K562 (cell line): ENCODE measurements around the gene MYOM1. TPM values are rescaled to one million over a fixed set of nuclear protein-coding genes. Genes with fewer than 3 reads are reported as not detected.
A peak's percentile ranks its signal among the peaks of the same experiment; 100 is the strongest.

Experiments
- ATAC-seq: fragments of 200-7000 bp; cut with Tn5 transposase; 3 replicates; pipeline ENCODE4 v1.9.1; 2020; ENCODE audit warnings: moderate library complexity
- BruUV-seq: library from RNA; stranded (reverse); fragments of 400-500 nt; replicated peaks from 2 replicates; lab custom pipeline; 2021; lab: Mats Ljungman, UMichigan
- CTCF ChIA-PET: fragments of 300-600 bp; formaldehyde crosslinking; extraction: SDS; loops from one replicate; lab custom pipeline; 2021; ENCODE audit warnings: low intra/inter-chr PET ratio; lab: Yijun Ruan, JAX
- POLR2A ChIA-PET: fragments of 300-600, 350-650 bp; sonication (Branson Sonifier 250); formaldehyde crosslinking; extraction: SDS; loops from one replicate; lab custom pipeline; 2021; ENCODE audit warnings: antibody characterized with exemption, inconsistent platforms; lab: Yijun Ruan, JAX
- DNase-seq, 4 experiments: peaks; one replicate each; pipeline versions ENCODE4 v3.0.0 to v3.0.0-alpha.2; 2011 to 2018; ENCODE audit warnings: low spot score in 3 of 4, mixed read lengths in 3 of 4; ENCODE audit errors: extremely low read depth in 1 of 4
- FAIRE-seq: peaks from 2 replicates; lab custom pipeline; 2011; peaks lifted over from hg19 to GRCh38; lab: Jason Lieb, UNC
- H2AFZ ChIP-seq: 2 replicates; pipeline ENCODE4 v1.6.0; 2011; ENCODE audit warnings: low read depth, low read length, control low read depth, inconsistent platforms
- H3K27ac ChIP-seq: fragments of 200-600 bp; 3 replicates; pipeline ENCODE4 v1.8.0; 2011; ENCODE audit warnings: low read depth, mild to moderate bottlenecking, control low read depth, inconsistent platforms, low read length, moderate library complexity, mixed read lengths; ENCODE audit errors: extremely low read depth
- H3K27me3 ChIP-seq, 2 experiments: fragments of 300-600 bp in 1 of 2; 2 replicates in 1 of 2; 3 replicates in 1 of 2; pipeline versions ENCODE4 v1.6.0 to v1.8.0; 2011; ENCODE audit warnings: inconsistent platforms in 2 of 2, low read length in 2 of 2, mild to moderate bottlenecking in 1 of 2, mixed read lengths in 1 of 2, moderate library complexity in 1 of 2; ENCODE audit not compliant: control insufficient read depth in 2 of 2, insufficient read depth in 2 of 2
- H3K36me3 ChIP-seq: fragments of 300-600 bp; 3 replicates; pipeline ENCODE4 v1.8.0; 2011; ENCODE audit warnings: mild to moderate bottlenecking, low read length, inconsistent platforms; ENCODE audit not compliant: control insufficient read depth, insufficient read depth
- H3K4me1 ChIP-seq, 2 experiments: fragments of 200-600 bp in 1 of 2; replicated peaks in 1 of 2; 2 replicates in 1 of 2; 3 replicates in 1 of 2; pipeline versions ENCODE4 v1.5.1 to v1.8.0; 2011; ENCODE audit warnings: inconsistent platforms in 2 of 2, low read length in 2 of 2, mild to moderate bottlenecking in 1 of 2, mixed read lengths in 1 of 2, moderate library complexity in 1 of 2; ENCODE audit not compliant: control insufficient read depth in 2 of 2, insufficient read depth in 2 of 2
- H3K4me2 ChIP-seq: 2 replicates; pipeline ENCODE4 v1.6.1; 2011; ENCODE audit warnings: low read length, control low read depth, inconsistent platforms, mixed read lengths; ENCODE audit not compliant: insufficient read depth
- H3K4me3 ChIP-seq: fragments of 200-600 bp; sonication (generic), shearing (Covaris generic); 2 replicates; pipeline ENCODE4 v1.5.1; 2016; ENCODE audit warnings: control low read depth, inconsistent platforms
- H3K79me2 ChIP-seq: fragments of 200-600 bp; 3 replicates; pipeline ENCODE4 v1.8.0; 2011; ENCODE audit warnings: low read length, inconsistent platforms; ENCODE audit not compliant: control insufficient read depth, insufficient read depth
- H3K9ac ChIP-seq, 2 experiments: 2 replicates each; pipeline versions ENCODE4 v1.6.0 to v1.6.1; 2011; ENCODE audit warnings: low read depth in 2 of 2, low read length in 2 of 2, control low read depth in 1 of 2, inconsistent platforms in 1 of 2, mild to moderate bottlenecking in 1 of 2, mixed read lengths in 1 of 2; ENCODE audit not compliant: insufficient read depth in 1 of 2
- H3K9me1 ChIP-seq: one replicate; pipeline ENCODE4 v1.6.0; 2011; ENCODE audit warnings: inconsistent platforms, mild to moderate bottlenecking, low read length, moderate library complexity; ENCODE audit not compliant: control insufficient read depth, insufficient read depth
- H3K9me3 ChIP-seq: replicated peaks from 2 replicates; pipeline ENCODE4 v1.5.1; 2011; ENCODE audit warnings: low read depth, low read length, inconsistent platforms; ENCODE audit not compliant: control insufficient read depth, insufficient read depth
- H4K20me1 ChIP-seq: replicated peaks from 2 replicates; pipeline ENCODE4 v1.6.1; 2011; ENCODE audit warnings: low read length, inconsistent platforms, mixed read lengths; ENCODE audit not compliant: control insufficient read depth, insufficient read depth
- CXXC5 ChIP-seq: fragments of 250-450 bp; sonication (Bioruptor Pico); IDR thresholded peaks from 2 replicates; pipeline ENCODE4 v1.8.0; 2022; ENCODE audit warnings: inconsistent platforms, mild to moderate bottlenecking, moderate library complexity
- GABPB1 ChIP-seq: sonication (generic); formaldehyde crosslinking; IDR thresholded peaks from 2 replicates; pipeline ENCODE4 v1.8.0; 2022; ENCODE audit warnings: mild to moderate bottlenecking, missing genetic modification reagents
- KLF1 ChIP-seq: fragments of 450-650 bp; IDR thresholded peaks from 2 replicates; pipeline ENCODE4 v1.6.1; 2016; ENCODE audit warnings: missing genetic modification characterization, missing compliant biosample characterization
- KLF10 ChIP-seq: fragments of 250-450 bp; sonication (Bioruptor Pico); IDR thresholded peaks from 2 replicates; pipeline ENCODE4 v1.6.1; 2021; ENCODE audit warnings: matching md5 sums
- LCOR ChIP-seq: sonication (generic); formaldehyde crosslinking; IDR thresholded peaks from 2 replicates; pipeline ENCODE4 v1.8.0; 2022; ENCODE audit warnings: mild to moderate bottlenecking, missing genetic modification reagents
- LEF1 ChIP-seq: fragments of 450-650 bp; IDR thresholded peaks from 2 replicates; pipeline ENCODE4 v1.6.1; 2016; ENCODE audit warnings: mild to moderate bottlenecking
- MAFF ChIP-seq: IDR thresholded peaks from 2 replicates; pipeline ENCODE4 v1.6.1; 2012; ENCODE audit warnings: low read length, improper control_type of control experiment
- MIER1 ChIP-seq: fragments of 450-650 bp; IDR thresholded peaks from 2 replicates; pipeline ENCODE4 v1.6.1; 2016; ENCODE audit warnings: antibody characterized with exemption, mild to moderate bottlenecking, low read depth
- MYNN ChIP-seq, 2 experiments: sonication (generic); formaldehyde crosslinking in 1 of 2; IDR thresholded peaks; 2 replicates each; pipeline versions ENCODE4 v1.5.0 to v1.6.1; 2016 to 2020; ENCODE audit warnings: antibody characterized with exemption in 1 of 2, missing genetic modification reagents in 1 of 2
- POLR2AphosphoS2 ChIP-seq: IDR thresholded peaks from 2 replicates; pipeline ENCODE4 v1.6.1; 2012; ENCODE audit warnings: low read length, improper control_type of control experiment
- POLR2G ChIP-seq: fragments of 200-400 bp; formaldehyde crosslinking; IDR thresholded peaks from 2 replicates; pipeline ENCODE4 v1.6.1; 2017; ENCODE audit warnings: low read depth, mild to moderate bottlenecking, antibody characterized with exemption, low read length, moderate library complexity
- RBM34 ChIP-seq: fragments of 200-400 bp; formaldehyde crosslinking; IDR thresholded peaks from 2 replicates; pipeline ENCODE4 v1.6.1; 2018; ENCODE audit warnings: low read length, borderline replicate concordance; ENCODE audit not compliant: insufficient read depth
- SUPT5H ChIP-seq: fragments of 450-650 bp; IDR thresholded peaks from 2 replicates; pipeline ENCODE4 v1.6.1; 2016
- ZEB2 ChIP-seq: fragments of 450-650 bp; IDR thresholded peaks from 2 replicates; pipeline ENCODE4 v1.6.1; 2016
- ZNF133 ChIP-seq: fragments of 250-450 bp; sonication (Bioruptor Pico); IDR thresholded peaks from 2 replicates; pipeline ENCODE4 v1.4.0; 2020; ENCODE audit warnings: mild to moderate bottlenecking
- ZNF212 ChIP-seq: fragments of 450-650 bp; formaldehyde crosslinking; IDR thresholded peaks from 2 replicates; pipeline ENCODE4 v1.4.0; 2020; ENCODE audit warnings: mild to moderate bottlenecking
- ZNF354B ChIP-seq: fragments of 250-450 bp; sonication (Bioruptor Pico); IDR thresholded peaks from 2 replicates; pipeline ENCODE4 v1.4.0; 2020
- ZNF436 ChIP-seq: fragments of 250-450, 450-650 bp; sonication (Bioruptor Pico); formaldehyde crosslinking; IDR thresholded peaks from 2 replicates; pipeline ENCODE4 v1.7.0; 2020; ENCODE audit warnings: mild to moderate bottlenecking
- ZNF445 ChIP-seq: fragments of 250-450 bp; sonication (Bioruptor Pico); IDR thresholded peaks from 2 replicates; pipeline ENCODE4 v1.4.0; 2020; ENCODE audit warnings: low read depth, mild to moderate bottlenecking, moderate library complexity
- WGBS: fragments of 100-300 bp; shearing (Covaris generic); methylation state at CpG from one replicate; pipeline ENCODE4 v1.1.6; 2016; ENCODE audit warnings: low coverage, mixed read lengths; ENCODE audit not compliant: insufficient coverage; ENCODE audit errors: missing lambda C conversion rate; 5-methylcytosine and 5-hydroxymethylcytosine counted together
- in situ Hi-C: fragments of 300-500 bp; cut with MboI; formaldehyde crosslinking; loops from 4 replicates; pipeline ENCODE4 v1.15.0; 2018; ENCODE audit warnings: inconsistent platforms, mixed read lengths
- intact Hi-C: fragments of 100-400 bp; cut with micrococcal nuclease; formaldehyde crosslinking; loops from 2 replicates; pipeline ENCODE4 v1.14.2; 2022
- polyA plus RNA-seq, 8 experiments: library from polyadenylated mRNA; depleted of rRNA in 4 of 8; stranded (reverse) in 5 of 8; unstranded in 3 of 8; fragments of >200 nt; fragmentation: Nextera tagmentation in 2 of 8; fragmentation: Illumina TruSeq in 1 of 8; extraction: Ambion mirVana in 2 of 8; extraction: Trizol in 1 of 8; gene quantifications; 2 replicates each; pipeline versions ENCODE4 v1.2.1 to v1.2.3, GENCODE V29; 2011 to 2014; ENCODE audit warnings: inconsistent platforms in 1 of 8, missing spikeins in 1 of 8
- total RNA-seq, 7 experiments: library from RNA; depleted of rRNA in 6 of 7; stranded (reverse); fragments of >200 nt in 6 of 7; fragmentation: Illumina TruSeq in 2 of 7; extraction: Trizol in 2 of 7; gene quantifications; 2 replicates each; pipeline versions ENCODE4 v1.2.1 to v1.2.3, GENCODE V29; 2011 to 2021; ENCODE audit warnings: low replicate concordance in 1 of 7
- TF ChIP-seq, protein P1 (sequence below): fragments of 200-800 bp; sonication (Bioruptor generic); IDR thresholded peaks from 2 replicates; pipeline ENCODE4 v1.6.1; 2017; ENCODE audit warnings: missing genetic modification characterization, missing compliant biosample characterization

The MYOM1 gene
- total and polyA plus RNA-seq, 9 of the 15 experiments (the other 6 are each of a cell fraction or from before 2014, with no cell fraction given), result 0.01 to 0.62 (median 0.25) TPM

DNA sequence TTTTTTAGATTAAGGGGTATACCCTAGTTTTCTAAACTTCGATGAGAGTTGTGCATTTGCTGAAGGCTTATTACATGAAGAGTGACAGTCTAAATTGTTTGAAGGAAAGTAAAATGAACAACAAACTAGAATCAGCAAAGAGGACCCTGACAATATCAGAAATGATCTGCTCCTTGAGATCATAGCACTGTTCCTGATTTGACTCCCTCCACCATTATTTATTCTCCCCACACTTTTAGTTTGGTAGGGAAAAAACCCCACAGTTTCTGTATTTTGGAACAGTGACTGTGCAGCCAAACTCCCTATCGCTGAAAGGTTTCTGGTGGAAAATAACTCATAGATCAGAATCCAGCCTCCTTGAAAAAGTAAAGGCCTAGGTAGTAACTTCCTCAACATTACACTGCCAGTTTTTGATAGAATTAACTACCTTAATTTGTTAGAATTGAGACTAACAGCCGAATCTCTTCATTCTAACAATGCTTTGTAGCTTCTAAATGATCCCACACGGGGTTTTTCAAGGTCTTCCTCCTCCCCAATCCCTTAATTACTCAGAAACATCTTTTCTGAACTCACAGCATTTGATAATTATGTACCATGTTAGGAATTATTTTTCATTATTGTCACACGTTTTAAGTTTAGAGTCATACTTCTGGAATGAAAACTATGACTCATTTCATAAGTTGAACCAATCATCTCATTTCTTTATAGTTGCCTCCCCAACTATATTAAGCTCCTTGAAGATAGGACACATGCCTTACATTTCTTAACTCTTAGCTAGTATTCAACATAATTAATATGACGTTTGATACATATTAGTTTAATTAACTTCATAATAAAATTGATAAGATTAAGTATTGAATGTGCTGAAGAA lies 30.7 kb upstream of the MYOM1 start (continued):
- TF ChIP-seq SUPT5H, result peak; percentile 56
- no peak for TF ChIP-seq ZNF133 (CRISPR knock-in tag)
- no peak for TF ChIP-seq ZNF445 (CRISPR knock-in tag)
- no peak for TF ChIP-seq MIER1
- TF ChIP-seq KLF10 (CRISPR knock-in tag), result peak; percentile 26; the same call in 1 of the 2 replicates
- TF ChIP-seq MYNN (IDR thresholded peaks at IDR 0.05), result no peak
- no peak for TF ChIP-seq MYNN (CRISPR knock-in tag; IDR thresholded peaks at IDR 0.05)

DNA sequence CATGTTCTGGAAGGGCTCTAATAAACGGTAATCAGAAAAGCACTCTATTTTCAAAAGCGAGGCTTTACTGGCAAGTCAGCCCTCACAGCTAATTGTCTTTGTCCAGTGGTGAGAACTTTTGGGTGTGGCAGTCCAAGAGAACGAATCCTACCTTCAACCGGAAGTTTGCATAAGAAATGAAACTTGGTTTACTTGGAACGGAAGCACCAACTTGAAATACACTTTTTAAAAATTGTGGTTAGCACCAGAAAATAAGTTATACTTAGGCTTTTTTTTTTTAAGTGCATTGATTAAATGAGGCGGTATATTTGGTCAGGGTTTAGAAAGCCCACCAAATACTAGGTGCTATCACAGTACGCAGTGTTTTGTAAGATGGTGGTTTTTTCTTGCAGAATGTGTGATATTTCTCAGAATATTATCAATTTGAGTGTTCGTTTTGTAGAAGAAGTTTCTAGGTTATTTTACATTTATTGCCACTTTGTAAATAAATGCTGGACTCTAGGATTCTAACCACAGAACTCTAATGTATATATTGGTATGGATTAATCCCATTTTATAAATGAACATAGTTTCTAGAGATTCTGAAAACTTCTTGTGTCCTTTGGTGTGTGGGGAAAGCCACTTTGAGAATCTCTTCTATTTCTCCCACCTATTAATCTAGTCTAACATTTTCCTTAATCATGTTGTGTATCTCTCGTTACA lies 29.0 kb upstream of the MYOM1 start:
- no peaks in the 10 kb centered on the region for H3K9me3 ChIP-seq
- peaks cover 80% of the 10 kb centered on the region for H3K79me2 ChIP-seq
- POLR2A ChIA-PET, result interaction anchor here (0.7 to 4.1 kb wide), 23 partner anchors 7 to 435 kb away, joined by 3 to 35 read pairs (median 5); partner anchors contain the start of gene MYL12B
- peak in 2 of 4 experiments; percentile 39 to 82 for DNase-seq
- H4K20me1 ChIP-seq, result peaks cover 14% of the 10 kb centered on the region; the same call in 1 of the 2 replicates
- no peaks in the 10 kb centered on the region for H3K9me1 ChIP-seq
- H3K9ac ChIP-seq, result peak overlapping the region in 1 of 2 experiments; percentile 99; a peak in 2 of 4 replicates
- in situ Hi-C loops, result loop anchor here (5.0 kb wide), 1 partner anchor 307 kb away; no protein-coding TSS in a partner anchor
- peak overlapping the region; percentile 92 for H3K4me3 ChIP-seq
- TSS peak; percentile 48 for BruUV-seq
- intact Hi-C loops, result loop anchor here (2.0 to 5.0 kb wide), 2 partner anchors 14 to 77 kb away; partner anchors contain the start of gene MYL12B
- no peaks in the 10 kb centered on the region for H3K27me3 ChIP-seq
- no peak overlapping the region for H2AFZ ChIP-seq
- peak overlapping the region; percentile 90 for H3K4me2 ChIP-seq
- peaks cover 51% of the 10 kb centered on the region for H3K36me3 ChIP-seq
- FAIRE-seq, result peak; percentile 70
- ATAC-seq, result peak; percentile 16; the same call in 2 of the 3 replicates
- peaks cover 3 to 13% of the 10 kb centered on the region in 2 experiments; a peak in 3 of 5 replicates for H3K4me1 ChIP-seq
- H3K27ac ChIP-seq, result peak overlapping the region; percentile 100
- CTCF ChIA-PET, result interaction anchor here (0.8 kb wide), 1 partner anchor 418 kb away, joined by 3 read pairs; no protein-coding TSS in a partner anchor
- WGBS, result under 1% methylated on average over 9 of the region's 9 CpGs
- no peak for TF ChIP-seq POLR2AphosphoS2
- 0 out of 2 replicates have a peak, but pooled peaks have one; percentile 5 for TF ChIP-seq LCOR
- TF ChIP-seq ZNF212 (CRISPR knock-in tag), result no peak
- TF ChIP-seq, protein P1, sequence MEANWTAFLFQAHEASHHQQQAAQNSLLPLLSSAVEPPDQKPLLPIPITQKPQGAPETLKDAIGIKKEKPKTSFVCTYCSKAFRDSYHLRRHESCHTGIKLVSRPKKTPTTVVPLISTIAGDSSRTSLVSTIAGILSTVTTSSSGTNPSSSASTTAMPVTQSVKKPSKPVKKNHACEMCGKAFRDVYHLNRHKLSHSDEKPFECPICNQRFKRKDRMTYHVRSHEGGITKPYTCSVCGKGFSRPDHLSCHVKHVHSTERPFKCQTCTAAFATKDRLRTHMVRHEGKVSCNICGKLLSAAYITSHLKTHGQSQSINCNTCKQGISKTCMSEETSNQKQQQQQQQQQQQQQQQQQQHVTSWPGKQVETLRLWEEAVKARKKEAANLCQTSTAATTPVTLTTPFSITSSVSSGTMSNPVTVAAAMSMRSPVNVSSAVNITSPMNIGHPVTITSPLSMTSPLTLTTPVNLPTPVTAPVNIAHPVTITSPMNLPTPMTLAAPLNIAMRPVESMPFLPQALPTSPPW (CRISPR knock-in tag), result no peak
- 0 out of 2 replicates have a peak, but pooled peaks have one; percentile 37 for TF ChIP-seq GABPB1 (CRISPR knock-in tag)
- TF ChIP-seq RBM34, result no peak
- peak; percentile 62; the same call in 1 of the 2 replicates for TF ChIP-seq POLR2G
- peak; percentile 57; the same call in 1 of the 2 replicates for TF ChIP-seq KLF1 (tag)
- TF ChIP-seq ZNF354B, result 0 out of 2 replicates have a peak, but pooled peaks have one; percentile 26
- TF ChIP-seq CXXC5, result no peak
- peak; percentile 14; the same call in 1 of the 2 replicates for TF ChIP-seq LEF1
- TF ChIP-seq ZEB2, result 0 out of 2 replicates have a peak, but pooled peaks have one; percentile 18
- TF ChIP-seq ZNF436 (CRISPR knock-in tag), result no peak
- TF ChIP-seq MAFF, result no peak
